ENCODE results near the gene KIAA1328.

DNA sequence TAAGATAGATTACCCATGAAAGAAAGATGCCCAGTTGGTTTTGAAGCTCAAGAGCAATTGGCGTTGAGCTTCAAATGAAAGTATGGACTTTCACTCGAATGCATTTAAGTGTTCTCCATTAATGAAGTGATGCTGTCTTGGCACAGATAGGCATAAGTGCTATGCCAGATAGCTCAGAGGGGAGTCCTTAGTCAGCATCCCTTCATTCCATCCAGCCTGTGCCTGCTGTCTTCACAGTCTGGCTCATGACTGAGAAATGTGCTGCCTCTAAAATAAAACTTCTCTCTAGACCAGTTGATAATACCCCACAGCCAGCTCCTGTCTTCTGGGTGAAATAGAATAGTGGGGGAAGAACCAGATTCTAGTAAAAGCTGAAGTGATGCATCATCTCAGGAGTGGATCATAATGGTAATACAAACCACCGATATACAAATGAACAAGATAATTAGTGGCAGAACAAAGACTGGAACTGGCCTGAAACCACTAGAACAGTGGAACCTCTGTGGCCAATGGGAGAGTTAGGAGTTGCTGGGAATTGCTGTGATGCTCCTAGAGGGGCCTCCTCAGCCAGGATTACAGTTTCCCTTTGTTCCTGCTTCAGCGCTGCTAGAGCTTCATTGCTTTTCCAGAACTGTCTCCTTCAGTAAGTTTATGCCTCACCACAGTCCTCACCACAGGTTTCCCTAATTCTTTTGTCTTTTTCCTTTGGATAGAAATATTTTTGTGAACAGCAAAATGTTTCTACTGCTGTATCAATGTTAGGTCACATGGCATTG is 359.3 kb downstream of the KIAA1328 start:
- TF ChIP-seq, protein P1, sequence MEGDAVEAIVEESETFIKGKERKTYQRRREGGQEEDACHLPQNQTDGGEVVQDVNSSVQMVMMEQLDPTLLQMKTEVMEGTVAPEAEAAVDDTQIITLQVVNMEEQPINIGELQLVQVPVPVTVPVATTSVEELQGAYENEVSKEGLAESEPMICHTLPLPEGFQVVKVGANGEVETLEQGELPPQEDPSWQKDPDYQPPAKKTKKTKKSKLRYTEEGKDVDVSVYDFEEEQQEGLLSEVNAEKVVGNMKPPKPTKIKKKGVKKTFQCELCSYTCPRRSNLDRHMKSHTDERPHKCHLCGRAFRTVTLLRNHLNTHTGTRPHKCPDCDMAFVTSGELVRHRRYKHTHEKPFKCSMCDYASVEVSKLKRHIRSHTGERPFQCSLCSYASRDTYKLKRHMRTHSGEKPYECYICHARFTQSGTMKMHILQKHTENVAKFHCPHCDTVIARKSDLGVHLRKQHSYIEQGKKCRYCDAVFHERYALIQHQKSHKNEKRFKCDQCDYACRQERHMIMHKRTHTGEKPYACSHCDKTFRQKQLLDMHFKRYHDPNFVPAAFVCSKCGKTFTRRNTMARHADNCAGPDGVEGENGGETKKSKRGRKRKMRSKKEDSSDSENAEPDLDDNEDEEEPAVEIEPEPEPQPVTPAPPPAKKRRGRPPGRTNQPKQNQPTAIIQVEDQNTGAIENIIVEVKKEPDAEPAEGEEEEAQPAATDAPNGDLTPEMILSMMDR (IDR thresholded peaks at IDR 0.05) = no peak
- no peak for TF ChIP-seq POLR2A (IDR thresholded peaks at IDR 0.05)
